GM12878 (cell line): ENCODE measurements around the gene MOGAT1. TPM values are rescaled to one million over a fixed set of nuclear protein-coding genes. Genes with fewer than 3 reads are reported as not detected.

ENCODE experiments used
- ATAC-seq: fragments of 200-7000 bp; cut with Tn5 transposase; 3 replicates; pipeline ENCODE4 v1.9.1; 2020; ENCODE audit warnings: mild to moderate bottlenecking, moderate library complexity
- BruUV-seq: library from RNA; stranded (reverse); fragments of 400-500 nt; replicated peaks from 2 replicates; lab custom pipeline; 2021; lab: Mats Ljungman, UMichigan
- CTCF ChIA-PET: fragments of 300-600 bp; sonication (Branson Sonifier 250); formaldehyde crosslinking; extraction: SDS; loops from one replicate; lab custom pipeline; 2021; ENCODE audit warnings: inconsistent platforms; lab: Yijun Ruan, JAX
- POLR2A ChIA-PET: fragments of 350-600 bp; formaldehyde crosslinking; extraction: SDS; loops from one replicate; lab custom pipeline; 2021; ENCODE audit warnings: inconsistent platforms; lab: Charles Lee
- RAD21 ChIA-PET: fragments of 300-600 bp; sonication (Branson Sonifier 250); formaldehyde crosslinking; loops from one replicate; lab custom pipeline; 2023; ENCODE audit warnings: antibody characterized with exemption; ENCODE audit not compliant: unreplicated experiment; lab: Charles Lee
- SMC1A ChIA-PET: fragments of 300-600 bp; sonication (Branson Sonifier 250); formaldehyde crosslinking; loops from one replicate; lab custom pipeline; 2023; ENCODE audit not compliant: unreplicated experiment, uncharacterized antibody; lab: Charles Lee
- DNase-seq: peaks from one replicate; pipeline ENCODE4 v3.0.0-alpha.2; 2011; ENCODE audit warnings: low read depth, low spot score
- FAIRE-seq: peaks from 3 replicates; lab custom pipeline; 2011; peaks lifted over from hg19 to GRCh38; lab: Jason Lieb, UNC
- H2AFZ ChIP-seq: 2 replicates; pipeline ENCODE4 v1.6.0; 2011; ENCODE audit warnings: low read depth, low read length, control low read depth; ENCODE audit not compliant: control insufficient read depth
- H3K27ac ChIP-seq: 2 replicates; pipeline ENCODE4 v1.5.1; 2011; ENCODE audit warnings: control low read depth; ENCODE audit not compliant: control insufficient read depth, insufficient read depth
- H3K27me3 ChIP-seq, 2 experiments: replicated peaks in 1 of 2; 2 replicates each; pipeline versions ENCODE4 v1.6.0 to v1.6.1; 2011; ENCODE audit warnings: low read length in 1 of 2; ENCODE audit not compliant: control insufficient read depth in 2 of 2, insufficient read depth in 2 of 2
- H3K36me3 ChIP-seq, 2 experiments: 2 replicates each; pipeline ENCODE4 v1.5.1; 2011; ENCODE audit warnings: low read length in 1 of 2; ENCODE audit not compliant: control insufficient read depth in 2 of 2, insufficient read depth in 2 of 2
- H3K4me1 ChIP-seq: 2 replicates; pipeline ENCODE4 v1.6.1; 2011; ENCODE audit warnings: mild to moderate bottlenecking, low read length, moderate library complexity, mixed read lengths; ENCODE audit not compliant: control insufficient read depth, insufficient read depth
- H3K4me2 ChIP-seq: 2 replicates; pipeline ENCODE4 v1.6.0; 2011; ENCODE audit warnings: control low read depth; ENCODE audit not compliant: control insufficient read depth, insufficient read depth
- H3K4me3 ChIP-seq: fragments of 200-600 bp; sonication (generic); 2 replicates; pipeline ENCODE4 v1.5.1; 2016
- H3K79me2 ChIP-seq: 2 replicates; pipeline ENCODE4 v1.6.0; 2011; ENCODE audit warnings: low read length; ENCODE audit not compliant: control insufficient read depth, insufficient read depth
- H3K9ac ChIP-seq: 2 replicates; pipeline ENCODE4 v1.8.0; 2011; ENCODE audit warnings: low read length, control low read depth, mixed read lengths; ENCODE audit not compliant: control insufficient read depth, insufficient read depth
- H3K9me3 ChIP-seq: replicated peaks from 3 replicates; pipeline ENCODE4 v1.5.1; 2011; ENCODE audit warnings: mild to moderate bottlenecking, low read length; ENCODE audit not compliant: control insufficient read depth, insufficient read depth
- H4K20me1 ChIP-seq: 2 replicates; pipeline ENCODE4 v1.6.0; 2011; ENCODE audit not compliant: control insufficient read depth, insufficient read depth
- BHLHE40 ChIP-seq, 2 experiments: fragments of 450-650 bp in 1 of 2; IDR thresholded peaks; 2 replicates each; pipeline ENCODE4 v1.6.1; 2011 to 2017; ENCODE audit warnings: low read depth in 2 of 2, borderline replicate concordance in 1 of 2, improper control_type of control experiment in 1 of 2, low read length in 1 of 2, mild to moderate bottlenecking in 1 of 2
- BMI1 ChIP-seq: fragments of 450-650 bp; IDR thresholded peaks from 2 replicates; pipeline ENCODE4 v1.6.1; 2016; ENCODE audit warnings: mild to moderate bottlenecking, moderate library complexity, borderline replicate concordance
- JUND ChIP-seq: IDR thresholded peaks from 2 replicates; pipeline ENCODE4 v1.6.1; 2012; ENCODE audit warnings: low read depth, mild to moderate bottlenecking, low read length, improper control_type of control experiment, moderate library complexity
- KAT2A ChIP-seq: conservative IDR thresholded peaks from 2 replicates; pipeline ENCODE4 v1.6.1; 2011; ENCODE audit warnings: low read depth, low read length; ENCODE audit not compliant: control insufficient read depth
- MTA3 ChIP-seq: IDR thresholded peaks from 2 replicates; pipeline ENCODE4 v1.6.1; 2012; ENCODE audit warnings: low read length, inconsistent platforms, borderline replicate concordance
- NBN ChIP-seq: fragments of 450-650 bp; IDR thresholded peaks from 2 replicates; pipeline ENCODE4 v1.6.1; 2016
- NKRF ChIP-seq: fragments of 450-650 bp; conservative IDR thresholded peaks from 2 replicates; pipeline ENCODE4 v1.6.1; 2017; ENCODE audit warnings: mild to moderate bottlenecking, moderate library complexity
- NR2C2 ChIP-seq: IDR thresholded peaks from 2 replicates; pipeline ENCODE4 v1.6.1; 2011; ENCODE audit warnings: borderline replicate concordance, low read depth; ENCODE audit not compliant: control insufficient read depth, insufficient read length
- RAD51 ChIP-seq: fragments of 450-650 bp; IDR thresholded peaks from 2 replicates; pipeline ENCODE4 v1.6.1; 2016; ENCODE audit warnings: moderate library complexity, mild to moderate bottlenecking, inconsistent platforms
- SMAD5 ChIP-seq: IDR thresholded peaks from 2 replicates; pipeline ENCODE4 v1.6.1; 2016; ENCODE audit warnings: antibody characterized with exemption, low read depth
- SMC3 ChIP-seq: IDR thresholded peaks from 2 replicates; pipeline ENCODE4 v1.6.1; 2011; ENCODE audit warnings: low read length, improper control_type of control experiment, borderline replicate concordance
- STAT3 ChIP-seq: IDR thresholded peaks from 2 replicates; pipeline ENCODE4 v1.6.1; 2011; ENCODE audit warnings: low read depth, low read length, improper control_type of control experiment
- WGBS: methylation state at CpG from one replicate; pipeline ENCODE4 v1.1.6; 2016; ENCODE audit warnings: low lambda C conversion rate; ENCODE audit not compliant: insufficient replicate concordance, insufficient coverage; ENCODE audit errors: missing lambda C conversion rate; 5-methylcytosine and 5-hydroxymethylcytosine counted together
- in situ Hi-C: fragments of 300-500 bp; cut with MboI; formaldehyde crosslinking; loops from 9 replicates; pipeline ENCODE4 v1.14.3; 2018; ENCODE audit warnings: mixed read lengths
- intact Hi-C: fragments of 100-400 bp; cut with micrococcal nuclease; formaldehyde crosslinking; loops from one replicate; pipeline ENCODE4 v1.14.2; 2022; ENCODE audit not compliant: unreplicated experiment
- polyA plus RNA-seq, 11 experiments: library from polyadenylated mRNA; depleted of rRNA in 4 of 11; unstranded in 6 of 11; stranded (reverse) in 5 of 11; fragments of >200 nt; fragmentation: Nextera tagmentation in 4 of 11; fragmentation: Illumina TruSeq in 1 of 11; extraction: Ambion mirVana in 4 of 11; extraction: Trizol in 1 of 11; gene quantifications; 1 replicate in 1 of 11; 2 replicates in 10 of 11; pipeline versions ENCODE4 v1.2.1 to v1.2.3, GENCODE V29; 2011 to 2016; ENCODE audit warnings: inconsistent platforms in 2 of 11, missing spikeins in 2 of 11, low read depth in 1 of 11
- total RNA-seq, 4 experiments: library from RNA; depleted of rRNA in 3 of 4; stranded (reverse); fragments of >200 nt in 3 of 4; fragmentation: Illumina TruSeq in 1 of 4; extraction: Trizol in 1 of 4; gene quantifications; 2 replicates each; pipeline versions ENCODE4 v1.2.1 to v1.2.3, GENCODE V29; 2013 to 2021
- TF ChIP-seq, protein P1 (sequence below): fragments of 450-650 bp; formaldehyde crosslinking; IDR thresholded peaks from 2 replicates; pipeline ENCODE4 v1.4.0; 2022; ENCODE audit warnings: mild to moderate bottlenecking, moderate library complexity

MOGAT1 gene
- total and polyA plus RNA-seq, 10 of the 15 experiments (the other 5 are each of a cell fraction or from before 2014, with no cell fraction given) = not detected

DNA sequence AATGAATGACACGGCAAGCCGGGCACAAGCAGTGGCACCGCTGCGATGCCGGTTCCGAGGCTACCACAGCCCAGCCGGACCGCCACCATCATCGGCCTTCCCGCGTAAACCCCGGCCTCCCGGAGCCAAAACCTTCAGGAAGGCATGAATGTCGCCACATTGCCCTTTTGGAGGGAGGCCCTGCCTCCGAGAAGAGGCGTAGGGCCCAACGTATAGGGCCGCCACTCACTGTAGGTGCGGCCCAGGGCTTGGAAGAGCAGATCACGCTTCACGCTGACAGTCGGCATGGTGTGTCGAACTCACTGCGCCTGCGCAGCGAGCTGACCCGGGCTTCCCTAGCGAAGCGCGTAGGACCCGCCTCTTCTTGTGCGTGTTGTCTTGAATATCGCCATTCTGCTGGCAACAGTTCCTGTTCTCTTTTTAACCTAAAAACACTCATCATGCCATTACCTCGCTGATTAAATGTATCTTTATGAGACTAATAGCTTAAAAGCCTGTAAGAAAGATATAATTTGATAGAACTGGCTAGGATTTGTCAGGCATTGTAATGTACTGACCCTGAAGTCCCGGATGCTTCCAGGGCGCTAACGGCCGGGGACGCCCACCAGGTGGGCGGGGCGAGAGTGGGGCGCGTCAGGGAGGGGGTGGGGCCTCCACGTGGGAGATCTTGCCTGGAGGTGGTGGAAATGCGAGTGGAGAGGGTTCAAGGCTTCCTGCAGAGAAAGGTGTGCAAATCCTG is 15.5 kb upstream of the MOGAT1 start, which contains the start of gene FARSB (continued):
- no peak; the same call in 1 of the 2 replicates for TF ChIP-seq RAD51
- TF ChIP-seq SMC3 = no peak
- TF ChIP-seq MTA3 = no peak
- peak; percentile 11 to 72; a peak in 3 of 4 replicates for TF ChIP-seq BHLHE40 (IDR thresholded peaks at IDR 0.05; ENCODE audit: borderline replicate concordance in 1 of 2, low read depth in 2 of 2, low read length in 1 of 2)

DNA sequence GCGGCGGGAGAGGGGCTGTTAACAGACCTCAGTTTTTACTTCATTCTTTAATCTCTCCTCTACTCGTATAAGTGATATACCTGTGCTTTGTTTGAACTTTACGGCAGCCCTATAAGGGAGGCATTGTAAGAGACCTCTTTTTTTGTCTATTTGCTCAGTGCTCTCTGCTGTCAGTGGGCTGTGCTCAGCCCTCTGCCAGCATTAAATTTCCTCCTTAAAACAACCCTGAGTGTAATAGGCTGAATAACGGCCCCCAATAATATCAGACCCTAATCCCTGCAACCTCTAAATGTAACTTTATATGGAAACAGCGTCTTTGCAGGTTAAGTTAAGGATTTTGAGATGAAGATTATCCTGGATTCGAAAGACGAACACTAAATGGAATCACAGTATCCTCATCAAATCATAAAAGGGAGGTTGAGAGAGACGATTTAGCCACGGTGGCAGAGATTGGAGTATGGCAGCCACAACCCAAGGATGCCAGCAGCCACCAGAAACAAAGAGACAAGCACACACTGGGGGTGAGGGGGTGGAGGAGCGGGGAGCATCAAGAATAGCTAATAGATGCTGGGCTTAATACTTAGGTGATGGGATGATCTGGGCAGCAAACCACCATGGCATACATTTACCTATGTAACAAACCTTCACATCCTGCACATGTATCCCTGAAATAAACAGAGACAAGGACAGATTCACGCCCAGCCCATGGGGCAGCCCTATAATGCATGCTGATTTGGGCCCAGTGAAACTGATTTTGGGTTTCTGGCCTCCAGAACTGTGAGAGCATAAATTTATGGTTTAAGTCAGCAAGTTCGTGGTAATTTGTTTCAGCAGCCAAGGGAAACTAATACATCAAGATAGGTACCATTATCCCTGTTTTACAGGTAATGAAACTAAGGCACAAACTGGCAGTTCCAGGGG is 14.7 kb upstream of the MOGAT1 start:
- POLR2A ChIA-PET = no interaction called here
- no peaks in the 10 kb centered on the region for H3K9me3 ChIP-seq
- SMC1A ChIA-PET = interaction anchor here (0.9 to 4.6 kb wide), 5 partner anchors 9 to 335 kb away, joined by 3 to 16 read pairs (median 3); no protein-coding TSS in a partner anchor
- H3K79me2 ChIP-seq = peaks cover 42% of the 10 kb centered on the region
- RAD21 ChIA-PET = interaction anchor here (1.0 kb wide), 1 partner anchor 256 kb away, joined by 3 read pairs; no protein-coding TSS in a partner anchor
- peak overlapping the region; percentile 98 for H2AFZ ChIP-seq
- WGBS = 12% methylated on average over 13 of the region's 13 CpGs
- ATAC-seq (peak; percentile 30), FAIRE-seq (no peak), DNase-seq (no peak)
- peak overlapping the region; percentile 89 for H3K9ac ChIP-seq
- H3K4me3 ChIP-seq = peak overlapping the region; percentile 95
- in situ Hi-C loops = no loop called here
- H4K20me1 ChIP-seq = no peaks in the 10 kb centered on the region; the same call in 1 of the 2 replicates
- CTCF ChIA-PET = interaction anchor here (0.7 to 1.4 kb wide), 3 partner anchors 34 to 338 kb away, joined by 3 to 5 read pairs (median 4); no protein-coding TSS in a partner anchor
- H3K27ac ChIP-seq = peak overlapping the region; percentile 98
- no peaks in the 10 kb centered on the region for H3K36me3 ChIP-seq
- intact Hi-C loops = no loop called here
- TSS peak; percentile 98 for BruUV-seq
- H3K27me3 ChIP-seq = no peaks in the 10 kb centered on the region
- peak overlapping the region; percentile 78 for H3K4me2 ChIP-seq
- H3K4me1 ChIP-seq = peaks cover 20% of the 10 kb centered on the region
- peak; percentile 4; the same call in 1 of the 2 replicates for TF ChIP-seq NBN
- no peak for TF ChIP-seq BMI1
- no peak for TF ChIP-seq JUND
- TF ChIP-seq STAT3 = no peak
- TF ChIP-seq SMAD5 = no peak
- TF ChIP-seq NR2C2 = no peak
- no peak for TF ChIP-seq BHLHE40 (IDR thresholded peaks at IDR 0.05; ENCODE audit: borderline replicate concordance in 1 of 2, low read depth in 2 of 2, low read length in 1 of 2)
- TF ChIP-seq NKRF = 0 out of 2 replicates have a peak, but pooled peaks have one; percentile 40
- no peak for TF ChIP-seq MTA3
- TF ChIP-seq KAT2A = no peak
- TF ChIP-seq, protein P1, sequence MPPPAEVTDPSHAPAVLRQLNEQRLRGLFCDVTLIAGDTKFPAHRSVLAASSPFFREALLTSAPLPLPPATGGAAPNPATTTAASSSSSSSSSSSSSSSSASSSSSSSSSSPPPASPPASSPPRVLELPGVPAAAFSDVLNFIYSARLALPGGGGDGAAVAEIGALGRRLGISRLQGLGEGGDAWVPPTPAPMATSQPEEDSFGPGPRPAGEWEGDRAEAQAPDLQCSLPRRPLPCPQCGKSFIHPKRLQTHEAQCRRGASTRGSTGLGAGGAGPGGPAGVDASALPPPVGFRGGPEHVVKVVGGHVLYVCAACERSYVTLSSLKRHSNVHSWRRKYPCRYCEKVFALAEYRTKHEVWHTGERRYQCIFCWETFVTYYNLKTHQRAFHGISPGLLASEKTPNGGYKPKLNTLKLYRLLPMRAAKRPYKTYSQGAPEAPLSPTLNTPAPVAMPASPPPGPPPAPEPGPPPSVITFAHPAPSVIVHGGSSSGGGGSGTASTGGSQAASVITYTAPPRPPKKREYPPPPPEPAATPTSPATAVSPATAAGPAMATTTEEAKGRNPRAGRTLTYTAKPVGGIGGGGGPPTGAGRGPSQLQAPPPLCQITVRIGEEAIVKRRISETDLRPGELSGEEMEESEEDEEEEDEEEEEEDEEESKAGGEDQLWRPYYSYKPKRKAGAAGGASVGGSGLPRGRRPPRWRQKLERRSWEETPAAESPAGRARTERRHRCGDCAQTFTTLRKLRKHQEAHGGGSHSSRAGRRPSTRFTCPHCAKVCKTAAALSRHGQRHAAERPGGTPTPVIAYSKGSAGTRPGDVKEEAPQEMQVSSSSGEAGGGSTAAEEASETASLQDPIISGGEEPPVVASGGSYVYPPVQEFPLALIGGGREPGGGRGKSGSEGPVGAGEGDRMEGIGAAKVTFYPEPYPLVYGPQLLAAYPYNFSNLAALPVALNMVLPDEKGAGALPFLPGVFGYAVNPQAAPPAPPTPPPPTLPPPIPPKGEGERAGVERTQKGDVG = no peak
